Transverse colon (tissue), 4 donors: ENCODE results near the gene FIGN. TPM values are rescaled to one million over a fixed set of nuclear protein-coding genes. Genes with fewer than 3 reads are reported as not detected.

Source experiments
- DNase-seq: peaks from one replicate; pipeline ENCODE4 v3.0.0-alpha.2; 2019
- H3K27ac ChIP-seq, 4 donors: fragments of 200-600 bp; sonication (generic); 2 replicates each; pipeline ENCODE4 v1.5.1; 2016 to 2018; ENCODE audit warnings: inconsistent platforms in 4 of 4
- H3K27me3 ChIP-seq: fragments of 200-600 bp; sonication (generic); 2 replicates; pipeline ENCODE4 v1.5.1; 2017; ENCODE audit warnings: inconsistent platforms
- H3K36me3 ChIP-seq, 4 donors: fragments of 200-600 bp; sonication (generic); 2 replicates each; pipeline ENCODE4 v1.5.1; 2017 to 2019; ENCODE audit warnings: inconsistent platforms in 4 of 4
- H3K4me1 ChIP-seq, 4 donors: fragments of 200-600 bp; sonication (generic); 2 replicates each; pipeline ENCODE4 v1.5.1; 2017 to 2020; ENCODE audit warnings: inconsistent platforms in 4 of 4
- H3K4me3 ChIP-seq, 4 donors: fragments of 200-600 bp; sonication (generic); 1 replicate in 1 of 4; 2 replicates in 3 of 4; pipeline versions ENCODE4 v1.5.1 to v1.6.1; 2017 to 2019; ENCODE audit warnings: inconsistent platforms in 4 of 4
- H3K9me3 ChIP-seq, 2 donors: fragments of 200-600 bp; sonication (generic); 2 replicates each; pipeline ENCODE4 v1.5.1; 2017 to 2019; ENCODE audit warnings: inconsistent platforms in 2 of 2
- CTCF ChIP-seq, 5 experiments: fragments of 200-600 bp in 3 of 5; fragments of 450-650 bp in 2 of 5; sonication (generic) in 3 of 5; IDR thresholded peaks; 1 replicate in 2 of 5; 2 replicates in 3 of 5; pipeline ENCODE4 v1.5.1; 2016 to 2017; ENCODE audit warnings: antibody characterized with exemption in 5 of 5, inconsistent platforms in 3 of 5, mild to moderate bottlenecking in 2 of 5, moderate library complexity in 1 of 5
- EP300 ChIP-seq: sonication (generic); formaldehyde crosslinking; IDR thresholded peaks from one replicate; pipeline ENCODE4 v1.6.1; 2017; ENCODE audit warnings: antibody characterized with exemption, low read depth
- POLR2A ChIP-seq: fragments of 450-650 bp; IDR thresholded peaks from one replicate; pipeline ENCODE4 v1.6.1; 2016; ENCODE audit warnings: antibody characterized with exemption, mild to moderate bottlenecking, moderate library complexity
- POLR2AphosphoS5 ChIP-seq, 3 donors: sonication (generic); formaldehyde crosslinking; IDR thresholded peaks; one replicate each; pipeline ENCODE4 v1.6.1; 2016; ENCODE audit warnings: antibody characterized with exemption in 3 of 3
- WGBS, 2 donors: methylation state at CpG; one replicate each; pipeline ENCODE4 v1.1.5; 2018; ENCODE audit warnings: low coverage in 1 of 2; 5-methylcytosine and 5-hydroxymethylcytosine counted together
- in situ Hi-C, 4 donors: fragments of 200-750 bp; cut with MboI; loops; one replicate each; pipeline versions ENCODE4 v1.15.0 to v1.15.1; 2017; ENCODE audit warnings: low sequenced_read_pairs in 3 of 4, low pct_ligation_motif_present in 1 of 4, low pct_unique_long_range_greater_than_20kb in 1 of 4
- intact Hi-C: fragments of 100-400 bp; cut with DNase I; formaldehyde crosslinking; loops from one replicate; pipeline ENCODE4 v1.15.1; 2023; ENCODE audit warnings: low total_unique reads
- total RNA-seq, 4 donors: library from RNA; depleted of rRNA; stranded (reverse); fragments of >200 nt; gene quantifications; one replicate each; pipeline ENCODE4 v1.1.0, GENCODE V29; 2016

The FIGN gene
- total RNA-seq, 4 donors from 2014 or later, result 0.75 to 1.3 (median 1.0) TPM

DNA sequence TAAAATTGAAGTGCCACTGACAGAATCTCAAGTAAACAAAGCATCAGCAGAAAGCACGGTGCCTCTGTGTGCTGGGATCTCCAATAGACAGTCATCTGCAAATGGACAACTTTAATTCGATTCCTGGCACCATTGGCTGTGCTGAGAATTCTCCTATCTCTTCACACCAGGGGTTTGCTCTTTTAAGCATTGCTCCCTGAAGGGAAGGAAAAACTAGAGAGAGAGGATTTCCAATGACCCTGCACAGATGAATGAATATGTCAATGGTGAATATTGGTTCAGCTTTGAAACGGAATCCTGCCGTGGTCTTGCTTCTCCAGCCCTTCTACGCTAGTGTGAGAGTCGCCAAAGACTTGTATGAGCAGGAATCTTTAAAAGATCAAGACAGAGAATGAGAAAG lies 97.9 kb downstream of the FIGN start:
- intact Hi-C loops, result no loop called here
- Histone ChIP-seq H3K4me1 (no peaks in the 10 kb centered on the region), H3K4me3 (no peak overlapping the region), H3K27me3 (no peaks in the 10 kb centered on the region), H3K27ac (no peak overlapping the region), H3K36me3 (no peaks in the 10 kb centered on the region), H3K9me3 (no peaks in the 10 kb centered on the region)
- in situ Hi-C loops, result no loop called here
- 63 to 76% methylated on average over 6 of the region's 6 CpGs for WGBS, 2 donors
- DNase-seq, result no peak
- no peak for TF ChIP-seq CTCF (IDR thresholded peaks at IDR 0.05)
- TF ChIP-seq EP300, result no peak
- no peak for TF ChIP-seq POLR2AphosphoS5 (IDR thresholded peaks at IDR 0.05)
- no peak for TF ChIP-seq POLR2A

DNA sequence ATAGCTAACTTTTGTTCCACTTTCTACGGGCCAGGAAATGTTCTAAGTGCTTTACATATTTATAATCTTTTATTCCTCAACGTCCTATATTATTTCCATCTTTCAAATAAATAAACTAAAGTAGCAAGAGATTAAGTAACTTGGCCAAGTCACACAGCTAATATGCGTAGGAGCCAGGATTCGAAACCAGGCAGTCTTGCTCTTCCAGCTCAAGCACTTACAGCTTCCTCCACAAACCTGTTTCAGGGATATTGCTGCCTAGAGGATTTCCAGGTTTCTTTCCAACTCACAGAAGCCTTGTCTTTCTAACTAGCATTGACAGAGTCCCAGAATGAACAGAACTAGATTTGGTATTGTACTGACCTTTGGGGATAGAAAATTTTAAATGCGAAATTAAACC lies 102.5 kb downstream of the FIGN start:
- DNase-seq, result no peak

GRCh38 chr2:163630836-163631235 lies 105.0 kb downstream of the FIGN start:
- no peaks in the 10 kb centered on the region for H3K36me3 ChIP-seq
- no peaks in the 10 kb centered on the region for H3K9me3 ChIP-seq
- H3K4me3 ChIP-seq, result no peak overlapping the region
- no peaks in the 10 kb centered on the region for H3K27me3 ChIP-seq
- H3K27ac ChIP-seq, result no peak overlapping the region
- no peak for DNase-seq
- TF ChIP-seq EP300 (no peak), POLR2AphosphoS5 (IDR thresholded peaks at IDR 0.05) (no peak), CTCF (IDR thresholded peaks at IDR 0.05) (no peak), POLR2A (no peak)
- no peaks in the 10 kb centered on the region for H3K4me1 ChIP-seq
- in situ Hi-C loops (no loop called here), intact Hi-C loops (no loop called here)
- 65 to 68% methylated on average over 5 of the region's 5 CpGs for WGBS, 2 donors

More for the DNA sequence above, 102.5 kb downstream of the FIGN start:
- intact Hi-C loops (no loop called here), in situ Hi-C loops (no loop called here)
- TF ChIP-seq CTCF (IDR thresholded peaks at IDR 0.05), result no peak
- no peak for TF ChIP-seq EP300
- TF ChIP-seq POLR2A, result no peak
- TF ChIP-seq POLR2AphosphoS5 (IDR thresholded peaks at IDR 0.05), result no peak
- Histone ChIP-seq H3K27me3 (no peaks in the 10 kb centered on the region), H3K36me3 (no peaks in the 10 kb centered on the region), H3K4me1 (no peaks in the 10 kb centered on the region), H3K9me3 (no peaks in the 10 kb centered on the region), H3K27ac (no peak overlapping the region), H3K4me3 (no peak overlapping the region)
- 67 to 73% methylated on average over 5 of the region's 5 CpGs for WGBS, 2 donors

- in situ Hi-C loops, result no loop called here
- Histone ChIP-seq H3K9me3 (no peaks in the 10 kb centered on the region), H3K27ac (no peak overlapping the region), H3K4me1 (no peaks in the 10 kb centered on the region), H3K4me3 (no peak overlapping the region), H3K27me3 (no peaks in the 10 kb centered on the region), H3K36me3 (no peaks in the 10 kb centered on the region)
- 60 to 65% methylated on average over 2 to 7 of the region's 7 CpGs for WGBS, 2 donors
- intact Hi-C loops, result no loop called here
- TF ChIP-seq POLR2AphosphoS5 (IDR thresholded peaks at IDR 0.05) (no peak), CTCF (IDR thresholded peaks at IDR 0.05) (no peak), POLR2A (no peak), EP300 (no peak)
- DNase-seq, result no peak
Observed at GRCh38 chr2:163626639-163627109, 109.1 kb downstream of the FIGN start.
